ENCODE results near the gene SYCE3.

The SYCE3 gene

DNA sequence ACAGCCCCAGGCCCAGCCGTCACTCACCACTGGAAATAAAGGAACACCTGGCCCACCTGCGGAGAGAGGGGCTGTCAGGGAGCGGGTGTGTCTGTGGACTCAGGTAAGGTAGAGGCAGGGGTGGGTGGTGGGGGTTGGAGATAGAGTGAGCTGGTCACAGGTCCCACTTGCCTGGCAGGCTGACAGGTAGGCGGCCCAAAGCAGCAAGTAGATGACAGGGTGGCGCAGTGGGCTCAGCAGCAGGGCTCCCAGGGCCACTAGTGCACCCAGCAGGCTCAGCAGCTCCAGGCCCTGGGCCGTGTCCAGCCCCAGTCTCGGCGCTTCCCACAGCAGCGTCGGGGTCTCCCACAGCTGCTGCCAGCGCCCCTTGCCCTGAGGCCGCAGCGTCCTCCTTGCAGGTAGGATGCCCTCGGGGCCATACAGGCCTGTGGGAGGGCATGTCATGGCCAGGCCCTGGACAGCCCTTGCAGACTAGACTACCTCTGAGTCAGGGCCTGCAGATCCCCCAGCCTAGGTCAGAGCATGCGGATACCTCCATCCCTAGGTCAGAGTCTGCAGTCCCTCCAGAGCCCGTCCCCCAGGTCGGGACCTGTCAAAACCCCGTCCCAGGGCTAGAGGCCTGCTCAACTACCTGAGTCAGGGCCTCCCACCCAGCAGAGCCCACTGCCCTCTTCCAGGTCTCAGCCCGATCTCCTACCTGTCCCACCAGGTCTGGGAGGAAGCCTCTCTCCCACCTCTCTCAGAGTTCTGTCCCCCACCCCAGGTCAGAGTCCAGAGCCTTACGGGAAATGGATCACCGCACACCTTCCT lies 55.9 kb downstream of the SYCE3 start:
- Histone ChIP-seq H3K23ac (ENCODE audit: low read length in 2 of 2) (peak overlapping the region in 1 of 2 experiments; percentile 46), H3K4ac (ENCODE audit: low read depth in 1 of 2, low read length in 2 of 2) (peak overlapping the region; percentile 41 to 80), H2BK120ac (ENCODE audit: low read depth, low read length) (no peak overlapping the region), H3K4me2 (ENCODE audit: low read length, poor library complexity, severe bottlenecking) (peak overlapping the region; percentile 64), H3K27ac (ENCODE audit: low read length, poor library complexity, severe bottlenecking) (peak overlapping the region; percentile 60), H2BK5ac (ENCODE audit: low read depth, low read length, poor library complexity, severe bottlenecking) (no peak overlapping the region), H2AFZ (ENCODE audit: low read depth, low read length) (peak overlapping the region; percentile 55), H3K36me3 (ENCODE audit: control insufficient read depth in 1 of 2, insufficient read depth in 2 of 2, low read depth in 1 of 2, low read length in 2 of 2) (peaks cover 32 to 42% of the 10 kb centered on the region in 2 experiments), H2BK15ac (ENCODE audit: low read depth, poor library complexity, severe bottlenecking) (no peak overlapping the region), H3K4me3 (ENCODE audit: insufficient read depth in 1 of 2, low read depth in 1 of 2, low read length in 2 of 2) (peak overlapping the region; percentile 82 to 100), H3K9ac (ENCODE audit: low read length) (peak overlapping the region; percentile 97), H3K79me1 (replicated peaks; ENCODE audit: low read length, poor library complexity, severe bottlenecking) (peaks cover 26% of the 10 kb centered on the region), H3K9me3 (ENCODE audit: control insufficient read depth, low read length) (no peaks in the 10 kb centered on the region), H4K91ac (ENCODE audit: low read length) (peak overlapping the region; percentile 36), H3K4me1 (ENCODE audit: control insufficient read depth, insufficient read depth, low read depth, low read length) (peaks cover 12% of the 10 kb centered on the region), H2AK5ac (ENCODE audit: low read length, severe bottlenecking) (no peak overlapping the region), H3K18ac (ENCODE audit: low read depth in 1 of 2, low read length in 2 of 2) (peak overlapping the region; percentile 79 to 97), H3K14ac (ENCODE audit: low read length in 2 of 2) (peak overlapping the region in 1 of 2 experiments; percentile 92), H4K8ac (ENCODE audit: low read length) (peak overlapping the region; percentile 91), H3K27me3 (ENCODE audit: control insufficient read depth in 1 of 2, insufficient read depth in 1 of 2, low read length in 2 of 2) (no peaks in the 10 kb centered on the region), H2BK12ac (ENCODE audit: low read length in 2 of 2) (no peak overlapping the region)
- 31% methylated on average over 21 of the region's 21 CpGs for WGBS
- DNase-seq: peak; percentile 25

DNA sequence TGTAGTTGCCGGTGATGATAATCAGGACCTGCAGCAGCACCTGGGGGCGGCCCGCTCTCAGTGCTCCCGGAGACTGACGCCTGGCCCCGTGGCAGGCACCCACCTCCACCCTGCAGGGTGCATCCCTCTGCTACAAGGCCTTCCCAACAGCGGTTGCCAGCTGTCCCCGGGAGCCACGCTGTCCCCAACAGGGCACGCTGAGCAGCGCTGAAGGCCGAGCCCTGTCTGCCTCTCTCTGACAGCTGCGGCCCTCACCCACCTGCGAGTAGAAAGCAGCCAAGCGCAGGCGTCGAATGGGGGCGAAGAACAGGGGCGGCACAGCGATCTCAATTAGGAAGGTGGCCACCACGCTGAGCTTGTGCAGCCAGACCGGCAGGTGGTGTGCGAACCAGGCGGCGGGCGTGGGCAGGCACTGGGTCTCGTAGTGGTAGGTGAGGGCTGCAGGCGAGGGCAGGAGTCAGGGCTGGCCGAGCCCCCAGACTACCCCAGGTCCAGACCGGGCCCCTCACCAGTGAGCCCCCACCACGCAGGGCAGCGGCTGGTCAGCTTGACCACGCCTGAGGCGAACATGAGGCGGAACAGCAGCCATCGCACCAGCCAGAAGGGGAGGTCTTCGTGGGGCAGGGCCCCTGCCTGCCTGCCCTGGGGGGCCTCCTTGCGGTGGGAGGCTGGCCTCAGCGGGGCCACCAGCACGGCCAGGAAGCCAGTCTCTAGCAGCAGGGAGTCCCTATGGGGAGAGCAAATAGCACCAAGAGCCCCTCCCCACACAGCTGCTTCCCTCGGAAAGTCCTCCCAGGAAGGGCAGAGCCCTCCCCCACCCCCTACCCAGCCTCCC lies 56.7 kb downstream of the SYCE3 start:
- Histone ChIP-seq H3K14ac (ENCODE audit: low read length in 2 of 2) (no peak overlapping the region), H3K4me3 (ENCODE audit: insufficient read depth in 1 of 2, low read depth in 1 of 2, low read length in 2 of 2) (peak overlapping the region; percentile 82 to 100), H3K23ac (ENCODE audit: low read length in 2 of 2) (no peak overlapping the region), H3K4me2 (ENCODE audit: low read length, poor library complexity, severe bottlenecking) (peak overlapping the region; percentile 64), H2AK5ac (ENCODE audit: low read length, severe bottlenecking) (no peak overlapping the region), H2BK120ac (ENCODE audit: low read depth, low read length) (no peak overlapping the region), H3K9me3 (ENCODE audit: control insufficient read depth, low read length) (no peaks in the 10 kb centered on the region), H4K8ac (ENCODE audit: low read length) (peak overlapping the region; percentile 12), H2AFZ (ENCODE audit: low read depth, low read length) (no peak overlapping the region), H3K79me1 (replicated peaks; ENCODE audit: low read length, poor library complexity, severe bottlenecking) (peaks cover 26% of the 10 kb centered on the region), H3K4ac (ENCODE audit: low read depth in 1 of 2, low read length in 2 of 2) (peak overlapping the region in 1 of 2 experiments; percentile 46), H2BK5ac (ENCODE audit: low read depth, low read length, poor library complexity, severe bottlenecking) (no peak overlapping the region), H2BK12ac (ENCODE audit: low read length in 2 of 2) (no peak overlapping the region), H3K27me3 (ENCODE audit: control insufficient read depth in 1 of 2, insufficient read depth in 1 of 2, low read length in 2 of 2) (no peaks in the 10 kb centered on the region), H3K27ac (ENCODE audit: low read length, poor library complexity, severe bottlenecking) (no peak overlapping the region), H4K91ac (ENCODE audit: low read length) (peak overlapping the region; percentile 70), H3K9ac (ENCODE audit: low read length) (peak overlapping the region; percentile 97), H3K4me1 (ENCODE audit: control insufficient read depth, insufficient read depth, low read depth, low read length) (peaks cover 12% of the 10 kb centered on the region), H3K36me3 (ENCODE audit: control insufficient read depth in 1 of 2, insufficient read depth in 2 of 2, low read depth in 1 of 2, low read length in 2 of 2) (peaks cover 32 to 45% of the 10 kb centered on the region in 2 experiments), H3K18ac (ENCODE audit: low read depth in 1 of 2, low read length in 2 of 2) (no peak overlapping the region), H2BK15ac (ENCODE audit: low read depth, poor library complexity, severe bottlenecking) (no peak overlapping the region)
- WGBS: 92% methylated on average over 41 of the region's 41 CpGs
- DNase-seq: no peak

DNA sequence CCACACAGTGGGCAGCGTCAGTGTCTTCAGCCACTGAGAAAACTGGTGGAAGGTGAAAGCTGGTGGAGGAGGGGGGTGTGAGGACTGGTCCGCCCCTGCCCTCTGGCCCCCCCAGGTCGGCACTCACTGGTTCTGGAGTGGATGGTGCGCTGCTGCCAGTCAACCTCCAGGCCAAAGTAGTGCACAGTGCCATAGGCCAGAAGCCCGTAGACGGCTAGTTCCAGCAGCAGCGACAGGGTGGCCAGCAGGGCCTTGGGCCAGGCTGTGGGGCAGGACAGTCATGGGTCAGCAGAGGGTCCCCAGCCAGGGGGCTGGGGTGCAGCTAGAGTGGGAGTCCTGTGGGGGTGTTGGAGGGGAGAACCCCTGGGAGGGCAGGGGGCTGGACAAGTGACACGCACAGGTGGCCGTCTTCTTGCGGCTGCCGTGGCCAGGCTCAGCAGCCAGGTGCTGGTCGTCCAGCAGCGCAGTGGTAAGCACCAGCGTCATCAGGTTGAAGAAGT lies 57.4 kb downstream of the SYCE3 start:
- Histone ChIP-seq H3K9me3 (ENCODE audit: control insufficient read depth, low read length) (no peaks in the 10 kb centered on the region), H3K27me3 (ENCODE audit: control insufficient read depth in 1 of 2, insufficient read depth in 1 of 2, low read length in 2 of 2) (no peaks in the 10 kb centered on the region), H2BK5ac (ENCODE audit: low read depth, low read length, poor library complexity, severe bottlenecking) (no peak overlapping the region), H4K8ac (ENCODE audit: low read length) (no peak overlapping the region), H3K4me1 (ENCODE audit: control insufficient read depth, insufficient read depth, low read depth, low read length) (peaks cover 14% of the 10 kb centered on the region), H3K14ac (ENCODE audit: low read length in 2 of 2) (no peak overlapping the region), H2AFZ (ENCODE audit: low read depth, low read length) (no peak overlapping the region), H2AK5ac (ENCODE audit: low read length, severe bottlenecking) (no peak overlapping the region), H3K79me1 (replicated peaks; ENCODE audit: low read length, poor library complexity, severe bottlenecking) (peaks cover 26% of the 10 kb centered on the region), H2BK120ac (ENCODE audit: low read depth, low read length) (no peak overlapping the region), H3K4ac (ENCODE audit: low read depth in 1 of 2, low read length in 2 of 2) (no peak overlapping the region), H3K36me3 (ENCODE audit: control insufficient read depth in 1 of 2, insufficient read depth in 2 of 2, low read depth in 1 of 2, low read length in 2 of 2) (peaks cover 29 to 50% of the 10 kb centered on the region in 2 experiments), H2BK12ac (ENCODE audit: low read length in 2 of 2) (no peak overlapping the region), H3K27ac (ENCODE audit: low read length, poor library complexity, severe bottlenecking) (no peak overlapping the region), H2BK15ac (ENCODE audit: low read depth, poor library complexity, severe bottlenecking) (no peak overlapping the region), H3K9ac (ENCODE audit: low read length) (no peak overlapping the region), H3K18ac (ENCODE audit: low read depth in 1 of 2, low read length in 2 of 2) (no peak overlapping the region), H4K91ac (ENCODE audit: low read length) (no peak overlapping the region), H3K4me2 (ENCODE audit: low read length, poor library complexity, severe bottlenecking) (no peak overlapping the region), H3K23ac (ENCODE audit: low read length in 2 of 2) (no peak overlapping the region), H3K4me3 (ENCODE audit: insufficient read depth in 1 of 2, low read depth in 1 of 2, low read length in 2 of 2) (no peak overlapping the region)
- DNase-seq: no peak
- 98% methylated on average over 14 of the region's 14 CpGs for WGBS
